DMS53 (cell line): Measurements from ENCODE around the gene RSF1.
A peak's percentile ranks its signal among the peaks of the same experiment; 100 is the strongest.
"Not testable (repeated sequence)": the region's sequence is repeated elsewhere in the genome, so short reads cannot be mapped to it uniquely, and the experiment has no call there.

ENCODE experiments used
- DNase-seq: peaks from one replicate; lab custom pipeline; 2025; lab: John Stamatoyannopoulos, UW

Gene RSF1

GRCh38 chr11:77820565-77821348, at the start of gene RSF1, which contains the start of gene AAMDC:
Gene RSF1 (minus strand): TSS chr11:77820722. CDS start chr11:77820714, 8 bp downstream.
Gene AAMDC (plus strand): TSS chr11:77821144. CDS start chr11:77842497, 21,353 bp downstream.
- DNase-seq, result peak; percentile 100

- DNase-seq, result no peak
Observed at GRCh38 chr11:77868744-77869143, 48.2 kb upstream of the RSF1 start.

- no peak for DNase-seq
Observed at GRCh38 chr11:77866336-77866735, 45.8 kb upstream of the RSF1 start.

GRCh38 chr11:77865805-77866204, 45.3 kb upstream of the RSF1 start:
- no peak for DNase-seq

- not testable (repeated sequence) for DNase-seq
Observed at GRCh38 chr11:77861444-77861843, 40.9 kb upstream of the RSF1 start.

- not testable (repeated sequence) for DNase-seq
Observed at GRCh38 chr11:77857906-77858457, 37.5 kb upstream of the RSF1 start.

- DNase-seq, result peak; percentile 40
Observed at GRCh38 chr11:77854838-77855237, 34.3 kb upstream of the RSF1 start.

- no peak for DNase-seq
Observed at GRCh38 chr11:77851503-77851902, 31.0 kb upstream of the RSF1 start.

GRCh38 chr11:77843700-77844099, 23.2 kb upstream of the RSF1 start:
- DNase-seq, result not testable (repeated sequence)

GRCh38 chr11:77842441-77843121, 22.1 kb upstream of the RSF1 start:
- DNase-seq, result no peak

GRCh38 chr11:77833302-77833701, 12.8 kb upstream of the RSF1 start:
- DNase-seq, result no peak

GRCh38 chr11:77828926-77829325, 8.4 kb upstream of the RSF1 start:
- DNase-seq, result no peak

GRCh38 chr11:77823775-77824174, 3.3 kb upstream of the RSF1 start:
- no peak for DNase-seq

- DNase-seq, result not testable (repeated sequence)
Observed at GRCh38 chr11:77822126-77822525, 1.6 kb upstream of the RSF1 start.

GRCh38 chr11:77821349-77821851, 878 bp upstream of the RSF1 start:
- DNase-seq, result peak; percentile 76

GRCh38 chr11:77819921-77820564, 479 bp downstream of the RSF1 start:
- DNase-seq, result peak; percentile 86

- DNase-seq, result peak; percentile 97
Observed at GRCh38 chr11:77819411-77819920, 1.1 kb downstream of the RSF1 start.

- DNase-seq, result no peak
Observed at GRCh38 chr11:77815459-77815858, 5.1 kb downstream of the RSF1 start.

- no peak for DNase-seq
Observed at GRCh38 chr11:77814848-77815247, 5.7 kb downstream of the RSF1 start.

- DNase-seq, result no peak
Observed at GRCh38 chr11:77813256-77813655, 7.3 kb downstream of the RSF1 start.

GRCh38 chr11:77806993-77807392, 13.5 kb downstream of the RSF1 start:
- no peak for DNase-seq

- DNase-seq, result no peak
Observed at GRCh38 chr11:77806415-77806814, 14.1 kb downstream of the RSF1 start.
